ENCODE data around the gene ABL2.

DNA sequence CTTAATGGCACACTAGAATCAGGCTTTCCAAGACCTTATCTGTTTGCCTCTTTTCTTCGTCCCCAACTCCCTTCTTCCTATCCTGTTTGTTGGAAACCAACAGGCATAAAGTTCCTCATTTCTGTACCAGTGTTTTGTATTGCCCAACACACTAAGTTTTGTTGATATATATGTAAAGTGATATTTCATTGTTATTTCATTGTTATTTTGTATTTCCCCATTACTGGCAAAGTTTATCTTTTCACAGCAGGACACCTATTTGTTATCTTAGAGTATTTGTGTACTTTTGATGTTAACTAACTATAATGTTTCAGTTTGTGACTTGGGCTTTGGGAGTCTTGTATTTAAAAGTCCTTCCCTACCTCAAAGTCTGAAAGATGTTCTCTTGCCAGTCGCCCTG is 176.7 kb downstream of the ABL2 start:
- TF ChIP-seq, protein P1, sequence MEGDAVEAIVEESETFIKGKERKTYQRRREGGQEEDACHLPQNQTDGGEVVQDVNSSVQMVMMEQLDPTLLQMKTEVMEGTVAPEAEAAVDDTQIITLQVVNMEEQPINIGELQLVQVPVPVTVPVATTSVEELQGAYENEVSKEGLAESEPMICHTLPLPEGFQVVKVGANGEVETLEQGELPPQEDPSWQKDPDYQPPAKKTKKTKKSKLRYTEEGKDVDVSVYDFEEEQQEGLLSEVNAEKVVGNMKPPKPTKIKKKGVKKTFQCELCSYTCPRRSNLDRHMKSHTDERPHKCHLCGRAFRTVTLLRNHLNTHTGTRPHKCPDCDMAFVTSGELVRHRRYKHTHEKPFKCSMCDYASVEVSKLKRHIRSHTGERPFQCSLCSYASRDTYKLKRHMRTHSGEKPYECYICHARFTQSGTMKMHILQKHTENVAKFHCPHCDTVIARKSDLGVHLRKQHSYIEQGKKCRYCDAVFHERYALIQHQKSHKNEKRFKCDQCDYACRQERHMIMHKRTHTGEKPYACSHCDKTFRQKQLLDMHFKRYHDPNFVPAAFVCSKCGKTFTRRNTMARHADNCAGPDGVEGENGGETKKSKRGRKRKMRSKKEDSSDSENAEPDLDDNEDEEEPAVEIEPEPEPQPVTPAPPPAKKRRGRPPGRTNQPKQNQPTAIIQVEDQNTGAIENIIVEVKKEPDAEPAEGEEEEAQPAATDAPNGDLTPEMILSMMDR (IDR thresholded peaks at IDR 0.05): no peak
- TF ChIP-seq POLR2A (IDR thresholded peaks at IDR 0.05) (no peak), EP300 (IDR thresholded peaks at IDR 0.05) (no peak), POLR2AphosphoS5 (IDR thresholded peaks at IDR 0.05) (no peak)
